ENCODE measurements around the gene OAS2. TPM values are rescaled to one million over a fixed set of nuclear protein-coding genes. Genes with fewer than 3 reads are reported as not detected.

OAS2 gene
- total RNA-seq, 1 donor from 2014 or later = 94.2 TPM

DNA sequence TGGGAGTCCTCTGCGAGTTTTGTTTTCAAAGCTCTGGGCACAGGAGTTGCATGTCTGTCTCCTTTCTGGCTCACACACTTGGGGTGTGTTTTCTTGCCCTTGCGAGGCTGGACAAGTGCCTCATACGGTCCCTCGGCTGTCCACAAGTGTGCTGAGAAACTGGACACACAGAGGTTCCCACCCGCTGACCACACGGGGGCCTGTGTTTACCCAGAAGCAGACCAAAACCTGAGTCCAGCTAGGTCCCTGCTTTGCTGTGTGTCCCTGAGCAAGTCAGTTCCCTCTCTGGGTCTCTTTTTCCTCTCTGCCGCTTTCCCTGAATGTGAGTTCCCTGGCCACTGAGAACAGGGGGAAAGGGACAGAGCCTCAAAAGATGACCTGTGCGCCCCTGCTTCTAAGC, 678 bp upstream of the OAS2 start:
- no peak for FAIRE-seq
- H3K4me2 ChIP-seq (ENCODE audit: low read length) = no peak overlapping the region

DNA sequence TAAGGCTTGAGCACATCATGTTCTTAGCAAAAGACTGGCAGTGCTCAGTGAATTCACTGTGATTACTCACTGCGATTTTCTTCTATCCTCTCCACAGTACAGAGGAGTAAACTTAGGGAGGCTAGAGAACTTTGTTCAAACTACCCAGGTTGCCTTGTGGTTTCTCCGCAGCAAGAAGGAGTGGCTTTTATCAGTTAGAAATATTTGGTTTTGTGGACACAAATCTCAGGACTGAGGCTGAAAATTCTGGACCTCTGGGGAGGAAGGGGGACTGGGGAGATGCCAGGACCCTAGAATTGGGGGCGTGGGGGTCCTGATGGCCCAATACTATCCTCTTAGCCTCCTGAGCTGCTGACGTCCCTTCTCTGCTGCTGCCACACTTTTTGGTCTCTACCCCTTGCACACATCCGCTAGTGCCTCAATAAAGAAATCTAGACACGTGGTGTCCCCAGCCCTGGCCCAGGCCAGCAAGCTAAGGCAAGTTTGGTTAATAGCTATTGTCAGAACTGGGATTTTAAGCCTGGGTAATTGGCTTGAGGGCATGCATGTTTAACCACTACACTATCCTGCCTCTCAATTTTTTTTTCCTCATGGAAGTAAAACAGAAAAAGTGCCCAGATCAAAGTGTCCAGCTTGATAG, 842 bp downstream of the OAS2 start:
- H4K20me1 ChIP-seq (ENCODE audit: insufficient read depth, low read length) = no peaks in the 10 kb centered on the region
- H3K27me3 ChIP-seq (ENCODE audit: insufficient read depth, low read length) = no peaks in the 10 kb centered on the region
- peak overlapping the region; percentile 82 for H3K4me3 Mint-ChIP-seq (ENCODE audit: unreplicated experiment)
- H3K4me1 ChIP-seq (ENCODE audit: insufficient read depth, low read length) = no peaks in the 10 kb centered on the region
- H3K27me3 Mint-ChIP-seq (ENCODE audit: low read depth, unreplicated experiment) = peaks cover 3% of the 10 kb centered on the region
- H3K4me2 ChIP-seq (ENCODE audit: low read length) = no peak overlapping the region
- peaks cover 12% of the 10 kb centered on the region for H3K9me3 Mint-ChIP-seq (ENCODE audit: unreplicated experiment)
- peak overlapping the region; percentile 95 for H3K27ac Mint-ChIP-seq (ENCODE audit: unreplicated experiment)
- H3K4me3 ChIP-seq (ENCODE audit: insufficient read depth, low read depth, low read length) = no peak overlapping the region
- TF ChIP-seq, protein P1, sequence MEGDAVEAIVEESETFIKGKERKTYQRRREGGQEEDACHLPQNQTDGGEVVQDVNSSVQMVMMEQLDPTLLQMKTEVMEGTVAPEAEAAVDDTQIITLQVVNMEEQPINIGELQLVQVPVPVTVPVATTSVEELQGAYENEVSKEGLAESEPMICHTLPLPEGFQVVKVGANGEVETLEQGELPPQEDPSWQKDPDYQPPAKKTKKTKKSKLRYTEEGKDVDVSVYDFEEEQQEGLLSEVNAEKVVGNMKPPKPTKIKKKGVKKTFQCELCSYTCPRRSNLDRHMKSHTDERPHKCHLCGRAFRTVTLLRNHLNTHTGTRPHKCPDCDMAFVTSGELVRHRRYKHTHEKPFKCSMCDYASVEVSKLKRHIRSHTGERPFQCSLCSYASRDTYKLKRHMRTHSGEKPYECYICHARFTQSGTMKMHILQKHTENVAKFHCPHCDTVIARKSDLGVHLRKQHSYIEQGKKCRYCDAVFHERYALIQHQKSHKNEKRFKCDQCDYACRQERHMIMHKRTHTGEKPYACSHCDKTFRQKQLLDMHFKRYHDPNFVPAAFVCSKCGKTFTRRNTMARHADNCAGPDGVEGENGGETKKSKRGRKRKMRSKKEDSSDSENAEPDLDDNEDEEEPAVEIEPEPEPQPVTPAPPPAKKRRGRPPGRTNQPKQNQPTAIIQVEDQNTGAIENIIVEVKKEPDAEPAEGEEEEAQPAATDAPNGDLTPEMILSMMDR (IDR thresholded peaks at IDR 0.05; ENCODE audit: insufficient read depth, low read depth, low read length) = no peak
- no peak for TF ChIP-seq EZH2 (IDR thresholded peaks at IDR 0.05; ENCODE audit: insufficient read depth, low read length)
- no peaks in the 10 kb centered on the region for H3K4me1 Mint-ChIP-seq (ENCODE audit: low read depth, unreplicated experiment)
- no peaks in the 10 kb centered on the region for H3K9me3 ChIP-seq (ENCODE audit: insufficient read depth, low read depth, low read length)
- no peak overlapping the region for H3K27ac ChIP-seq (ENCODE audit: low read depth, low read length)
- FAIRE-seq (no peak), DNase-seq (ENCODE audit: low read depth) (no peak)
- H3K36me3 Mint-ChIP-seq (ENCODE audit: low read depth, unreplicated experiment) = peaks cover 3% of the 10 kb centered on the region
- no peak overlapping the region for H3K9ac ChIP-seq (ENCODE audit: low read length)
- no peaks in the 10 kb centered on the region for H3K79me2 ChIP-seq (ENCODE audit: insufficient read depth, low read length)
- H3K36me3 ChIP-seq (ENCODE audit: insufficient read depth, low read length) = no peaks in the 10 kb centered on the region
- H2AFZ ChIP-seq (ENCODE audit: low read depth, low read length) = no peak overlapping the region

More for the DNA sequence above, 678 bp upstream of the OAS2 start:
- Mint-ChIP-seq H3K4me3 (ENCODE audit: unreplicated experiment) (no peak overlapping the region), H3K9me3 (ENCODE audit: unreplicated experiment) (peaks cover 12% of the 10 kb centered on the region), H3K4me1 (ENCODE audit: low read depth, unreplicated experiment) (no peaks in the 10 kb centered on the region), H3K36me3 (ENCODE audit: low read depth, unreplicated experiment) (no peaks in the 10 kb centered on the region), H3K27me3 (ENCODE audit: low read depth, unreplicated experiment) (peaks cover 3% of the 10 kb centered on the region), H3K27ac (ENCODE audit: unreplicated experiment) (peak overlapping the region; percentile 95)
- no peak overlapping the region for H3K4me3 ChIP-seq (ENCODE audit: insufficient read depth, low read depth, low read length)
- H2AFZ ChIP-seq (ENCODE audit: low read depth, low read length) = no peak overlapping the region
- H3K36me3 ChIP-seq (ENCODE audit: insufficient read depth, low read length) = no peaks in the 10 kb centered on the region
- no peaks in the 10 kb centered on the region for H4K20me1 ChIP-seq (ENCODE audit: insufficient read depth, low read length)
- no peaks in the 10 kb centered on the region for H3K4me1 ChIP-seq (ENCODE audit: insufficient read depth, low read length)
- H3K27ac ChIP-seq (ENCODE audit: low read depth, low read length) = no peak overlapping the region
- H3K79me2 ChIP-seq (ENCODE audit: insufficient read depth, low read length) = no peaks in the 10 kb centered on the region
- H3K27me3 ChIP-seq (ENCODE audit: insufficient read depth, low read length) = no peaks in the 10 kb centered on the region
- TF ChIP-seq, protein P1 (IDR thresholded peaks at IDR 0.05; ENCODE audit: insufficient read depth, low read depth, low read length) = no peak
- no peak for TF ChIP-seq EZH2 (IDR thresholded peaks at IDR 0.05; ENCODE audit: insufficient read depth, low read length)
- no peak overlapping the region for H3K9ac ChIP-seq (ENCODE audit: low read length)
- no peaks in the 10 kb centered on the region for H3K9me3 ChIP-seq (ENCODE audit: insufficient read depth, low read depth, low read length)
- no peak for DNase-seq (ENCODE audit: low read depth)

DNA sequence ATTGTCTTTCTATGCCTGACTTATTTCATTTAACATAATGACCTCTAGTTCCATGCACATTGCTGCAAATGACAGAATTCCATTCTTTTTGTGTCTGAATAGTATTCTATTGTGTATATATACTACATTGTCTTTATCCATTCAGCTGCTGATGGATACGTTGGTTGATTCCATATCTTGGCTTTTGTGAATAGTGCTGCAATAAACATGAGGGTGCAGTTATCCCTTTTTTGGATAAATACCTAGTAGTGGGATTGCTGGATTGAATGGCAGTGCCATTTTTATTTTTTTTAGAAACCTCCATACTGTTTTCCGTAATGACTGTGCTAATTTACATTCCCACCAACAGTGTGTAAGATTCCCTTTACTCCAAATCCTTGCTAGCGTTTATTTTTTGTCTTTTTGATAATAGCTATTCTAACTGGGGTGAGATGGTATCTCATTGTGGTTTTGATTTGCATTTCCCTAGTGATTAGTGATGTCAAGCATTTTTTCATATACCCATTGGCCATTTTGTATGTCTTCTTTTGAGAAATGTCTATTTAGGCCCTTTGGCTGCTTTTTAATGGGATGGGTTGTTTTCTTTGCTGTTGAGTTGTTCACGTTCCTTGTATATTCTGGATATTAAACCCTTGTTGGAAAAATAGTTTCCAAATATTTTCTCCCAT, 2.3 kb downstream of the OAS2 start:
- peaks cover 22% of the 10 kb centered on the region for H3K9me3 Mint-ChIP-seq (ENCODE audit: unreplicated experiment)
- Histone ChIP-seq H3K4me1 (ENCODE audit: insufficient read depth, low read length) (no peaks in the 10 kb centered on the region), H2AFZ (ENCODE audit: low read depth, low read length) (no peak overlapping the region), H3K9ac (ENCODE audit: low read length) (no peak overlapping the region), H3K4me2 (ENCODE audit: low read length) (no peak overlapping the region), H3K9me3 (ENCODE audit: insufficient read depth, low read depth, low read length) (no peaks in the 10 kb centered on the region), H3K27ac (ENCODE audit: low read depth, low read length) (no peak overlapping the region), H3K79me2 (ENCODE audit: insufficient read depth, low read length) (no peaks in the 10 kb centered on the region), H3K27me3 (ENCODE audit: insufficient read depth, low read length) (no peaks in the 10 kb centered on the region), H3K36me3 (ENCODE audit: insufficient read depth, low read length) (no peaks in the 10 kb centered on the region), H3K4me3 (ENCODE audit: insufficient read depth, low read depth, low read length) (no peak overlapping the region), H4K20me1 (ENCODE audit: insufficient read depth, low read length) (no peaks in the 10 kb centered on the region)
- DNase-seq (ENCODE audit: low read depth) (no peak), FAIRE-seq (no peak)
- H3K27ac Mint-ChIP-seq (ENCODE audit: unreplicated experiment) = no peak overlapping the region
- no peaks in the 10 kb centered on the region for H3K27me3 Mint-ChIP-seq (ENCODE audit: low read depth, unreplicated experiment)
- H3K4me3 Mint-ChIP-seq (ENCODE audit: unreplicated experiment) = peak overlapping the region; percentile 82
- peaks cover 2% of the 10 kb centered on the region for H3K4me1 Mint-ChIP-seq (ENCODE audit: low read depth, unreplicated experiment)
- TF ChIP-seq, protein P1 (IDR thresholded peaks at IDR 0.05; ENCODE audit: insufficient read depth, low read depth, low read length) = no peak
- TF ChIP-seq EZH2 (IDR thresholded peaks at IDR 0.05; ENCODE audit: insufficient read depth, low read length) = no peak
- H3K36me3 Mint-ChIP-seq (ENCODE audit: low read depth, unreplicated experiment) = peaks cover 7% of the 10 kb centered on the region
